GM12891 (cell line): ENCODE results near the gene PRXL2A.

Experiments used
- DNase-seq: peaks from one replicate; pipeline ENCODE4 v3.0.0; 2011; ENCODE audit warnings: low spot score; ENCODE audit not compliant: insufficient read length
- FAIRE-seq: peaks from 2 replicates; lab custom pipeline; 2011; peaks lifted over from hg19 to GRCh38; lab: Jason Lieb, UNC
- PAX5 ChIP-seq: IDR thresholded peaks from 2 replicates; pipeline ENCODE4 v1.6.1; 2011; ENCODE audit warnings: low read length, moderate library complexity, mild to moderate bottlenecking; ENCODE audit not compliant: insufficient read depth, severe bottlenecking
- POLR2A ChIP-seq: IDR thresholded peaks from 2 replicates; pipeline ENCODE4 v1.6.1; 2011; ENCODE audit warnings: low read depth, low read length, control low read depth
- POLR2AphosphoS5 ChIP-seq: IDR thresholded peaks from 2 replicates; pipeline ENCODE4 v1.6.1; 2011; ENCODE audit warnings: low read depth, low read length, control low read depth
- POU2F2 ChIP-seq: IDR thresholded peaks from 2 replicates; pipeline ENCODE4 v1.6.1; 2011; ENCODE audit warnings: low read depth, mild to moderate bottlenecking, control low read depth, low read length, moderate library complexity
- SPI1 ChIP-seq: IDR thresholded peaks from 2 replicates; pipeline ENCODE4 v1.6.1; 2011; ENCODE audit warnings: low read depth, low read length, control low read depth
- TAF1 ChIP-seq: IDR thresholded peaks from 2 replicates; pipeline ENCODE4 v1.6.1; 2011; ENCODE audit warnings: low read depth, low read length, control low read depth

PRXL2A gene

GRCh38 chr10:80459047-80459865 is 50.9 kb downstream of the PRXL2A start:
- DNase-seq (peak; percentile 58), FAIRE-seq (peak; percentile 81)
- TF ChIP-seq SPI1: peak; percentile 60
- no peak for TF ChIP-seq POLR2A

DNA sequence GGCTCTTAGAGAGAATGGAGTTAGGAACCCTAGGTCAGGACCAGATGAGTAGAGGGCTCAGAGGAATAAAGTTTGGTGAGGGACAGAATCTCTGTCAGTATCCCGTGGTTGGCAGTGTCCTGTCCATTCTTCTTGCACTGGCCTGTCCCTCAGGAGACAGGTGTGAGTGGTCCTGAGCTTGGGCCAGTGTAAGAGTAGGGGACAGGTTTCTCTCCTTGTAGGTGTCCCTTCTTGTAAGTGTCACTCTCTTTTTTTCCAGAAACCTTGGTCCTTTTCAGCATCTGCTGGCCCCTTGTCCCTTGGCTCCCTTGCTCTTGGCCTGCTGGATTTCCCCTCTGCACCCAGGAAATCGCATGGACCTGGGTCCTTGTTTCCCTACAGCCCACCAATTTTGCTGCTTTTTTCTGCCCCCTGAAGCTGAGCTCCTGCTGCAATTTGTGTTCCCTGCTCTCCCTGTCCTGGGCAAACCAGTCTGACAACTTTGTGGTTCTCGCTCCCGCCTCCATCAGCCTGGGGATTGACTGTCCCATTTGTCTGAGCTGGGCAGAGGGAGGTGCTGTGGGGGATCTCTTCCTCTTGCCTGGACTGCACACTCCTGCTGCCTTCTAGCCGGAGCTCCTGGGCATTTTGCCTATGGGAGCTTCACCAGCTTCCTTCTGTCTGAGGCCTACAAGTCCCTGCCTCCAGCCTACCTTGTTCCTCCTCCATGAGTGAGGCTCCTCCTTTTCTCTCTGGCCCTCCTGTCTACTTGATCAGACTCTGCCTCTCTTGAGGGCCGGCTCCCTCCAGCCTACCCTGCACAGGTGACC is 52.3 kb downstream of the PRXL2A start:
- DNase-seq: no peak
- no peak for FAIRE-seq
- TF ChIP-seq TAF1: no peak

GRCh38 chr10:80461208-80462183 is 53.1 kb downstream of the PRXL2A start:
- TF ChIP-seq POU2F2 (no peak), POLR2A (no peak), TAF1 (no peak), PAX5 (no peak), POLR2AphosphoS5 (no peak), SPI1 (no peak)
- FAIRE-seq: no peak
- no peak for DNase-seq

- FAIRE-seq (no peak), DNase-seq (no peak)
- TF ChIP-seq POU2F2 (no peak), SPI1 (no peak), TAF1 (no peak), POLR2AphosphoS5 (no peak), PAX5 (no peak)
Observed at GRCh38 chr10:80462299-80462980, 54.1 kb downstream of the PRXL2A start.

- FAIRE-seq (peak; percentile 58), DNase-seq (no peak)
- no peak for TF ChIP-seq TAF1
- TF ChIP-seq SPI1: 0 out of 2 replicates have a peak, but pooled peaks have one; percentile 55
- peak; percentile 86 for TF ChIP-seq PAX5
Observed at GRCh38 chr10:80462981-80463741, 54.8 kb downstream of the PRXL2A start.

DNA sequence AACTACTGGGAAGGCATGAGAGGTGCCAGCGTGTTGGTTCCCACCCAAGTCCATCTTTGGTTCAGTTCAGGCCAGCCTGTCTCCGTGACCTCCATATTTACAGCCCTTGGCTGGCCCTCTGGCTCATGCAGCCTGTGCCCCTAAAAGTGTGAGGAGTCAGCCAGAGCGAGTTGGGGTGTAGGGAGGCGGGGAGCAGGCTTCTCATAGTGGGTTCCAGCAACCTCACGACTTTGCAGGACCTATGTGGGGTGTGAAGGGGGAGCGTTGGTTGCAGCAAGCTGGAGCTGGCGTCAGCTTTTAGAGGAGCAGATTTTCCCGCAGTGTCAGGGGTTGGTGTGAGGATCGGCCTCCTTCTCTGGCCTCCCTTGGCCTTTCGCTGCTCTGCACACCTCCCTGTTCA is 55.5 kb downstream of the PRXL2A start:
- FAIRE-seq (no peak), DNase-seq (no peak)
- TF ChIP-seq PAX5 (no peak), POLR2AphosphoS5 (no peak), TAF1 (no peak), SPI1 (no peak), POU2F2 (no peak), POLR2A (no peak)

DNA sequence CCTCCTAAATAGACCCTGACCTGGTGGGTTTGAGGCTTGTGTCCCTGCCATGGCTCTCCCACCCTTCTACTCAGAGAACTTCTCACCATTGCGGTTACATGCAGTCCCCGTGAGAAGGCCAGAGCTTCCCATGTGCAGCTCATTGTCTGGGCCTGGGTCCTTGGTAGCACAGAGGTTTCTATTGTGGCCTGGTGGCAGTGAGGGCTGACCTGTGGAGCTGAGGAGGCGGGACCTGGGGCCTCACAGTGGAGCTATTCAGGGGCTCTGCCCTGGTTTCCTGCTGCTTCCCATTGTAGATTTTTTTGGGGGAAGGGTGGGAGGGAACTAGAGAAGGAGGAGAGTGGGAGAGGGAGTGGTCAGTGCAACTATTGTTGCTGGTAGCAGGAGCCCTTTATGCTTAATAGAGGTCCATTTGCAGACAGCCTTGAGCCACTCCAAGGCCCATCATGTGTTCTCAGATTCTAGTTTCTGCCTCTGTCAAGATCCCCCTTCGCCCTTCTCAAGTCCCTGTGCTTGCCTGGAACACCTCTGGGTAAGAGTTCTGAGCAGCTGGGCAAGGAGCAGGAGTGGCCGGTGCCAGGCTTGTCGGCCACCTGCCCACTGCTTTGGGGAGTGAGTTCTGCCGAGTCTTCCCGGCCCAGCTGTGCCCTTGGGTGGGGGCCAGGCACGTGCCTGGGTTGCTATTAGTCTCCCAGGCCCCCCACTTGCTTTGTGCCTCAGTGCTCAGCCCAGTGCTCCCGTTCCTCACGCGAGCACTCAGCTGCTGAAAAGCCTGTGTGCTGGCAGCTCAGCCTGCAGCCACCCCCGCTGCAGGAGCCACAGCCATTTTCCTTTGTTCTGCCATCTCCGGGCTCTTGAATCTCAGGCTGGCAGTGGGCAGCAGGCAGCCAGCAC is 56.5 kb downstream of the PRXL2A start:
- TF ChIP-seq TAF1: no peak
- no peak for DNase-seq
- FAIRE-seq: no peak

DNA sequence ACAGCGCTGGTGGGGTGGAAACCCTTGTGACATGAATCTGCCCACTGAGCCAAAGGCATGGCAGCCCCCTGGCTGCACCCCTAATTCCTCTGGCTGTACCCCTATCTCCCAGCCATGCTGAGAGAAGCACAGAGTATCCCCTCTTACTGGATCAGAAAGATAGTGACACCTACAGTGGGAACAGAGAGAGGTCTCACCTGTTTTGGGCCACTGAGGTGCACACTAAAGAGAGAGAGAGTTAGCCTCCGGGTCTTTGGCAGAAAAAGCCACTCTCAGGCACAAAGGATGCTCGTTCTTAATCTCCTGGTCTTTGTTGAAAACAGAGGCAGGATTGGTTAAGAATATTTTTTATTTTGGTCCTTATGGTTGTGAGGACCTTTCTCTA is 57.1 kb downstream of the PRXL2A start:
- no peak for DNase-seq
- FAIRE-seq: no peak
- no peak for TF ChIP-seq POU2F2
- no peak for TF ChIP-seq SPI1
- no peak for TF ChIP-seq POLR2AphosphoS5
